ENCODE data around the gene HHIP.

- TF ChIP-seq CTCF (conservative IDR thresholded peaks at IDR 0.05; ENCODE audit: low read depth, low read length) (no peak), EZH2 (IDR thresholded peaks at IDR 0.05; ENCODE audit: borderline replicate concordance, low read depth, low read length, poor library complexity, severe bottlenecking) (no peak)
These were observed 142.5 kb downstream of the HHIP start for GRCh38 chr4:144788469-144788868.

Data from A673 (cell line).